Left ventricle myocardium inferior (tissue), 1 donor: ENCODE results near the gene MACF1. TPM values are rescaled to one million over a fixed set of nuclear protein-coding genes. Genes with fewer than 3 reads are reported as not detected.
"Not testable (repeated sequence)": the region's sequence is repeated elsewhere in the genome, so short reads cannot be mapped to it uniquely, and the experiment has no call there.

Source experiments
- DNase-seq: peaks from one replicate; pipeline ENCODE4 v3.0.0-alpha.2; 2020
- H3K27ac ChIP-seq: fragments of 200-600 bp; replicated peaks from 2 replicates; pipeline ENCODE4 v1.8.0; 2021
- H3K27me3 ChIP-seq: fragments of 200-600 bp; 2 replicates; pipeline ENCODE4 v1.8.0; 2021; ENCODE audit warnings: low read depth
- H3K36me3 ChIP-seq: fragments of 200-600 bp; 2 replicates; pipeline ENCODE4 v1.8.0; 2021
- H3K4me1 ChIP-seq: fragments of 200-600 bp; 2 replicates; pipeline ENCODE4 v1.8.0; 2021
- H3K4me3 ChIP-seq: fragments of 200-600 bp; 2 replicates; pipeline ENCODE4 v1.8.0; 2021; ENCODE audit warnings: mild to moderate bottlenecking, moderate library complexity
- H3K9me3 ChIP-seq: fragments of 200-600 bp; replicated peaks from 2 replicates; pipeline ENCODE4 v1.8.0; 2021
- CTCF ChIP-seq: fragments of 200-600 bp; IDR thresholded peaks from 2 replicates; pipeline ENCODE4 v1.8.0; 2021; ENCODE audit warnings: antibody characterized with exemption, mild to moderate bottlenecking, borderline replicate concordance
- intact Hi-C: fragments of 100-400 bp; cut with micrococcal nuclease; formaldehyde crosslinking; loops from one replicate; pipeline ENCODE4 v1.11.0; 2022
- total RNA-seq: library from RNA; stranded (reverse); fragmentation: NEBNext Ultra II Directional; extraction: Animal tissue kit (Norgen Biotek cat#: 25700); gene quantifications from one replicate; pipeline ENCODE4 v1.2.1, GENCODE V29; 2021
- donor health status: DM: no; HTN: yes; CAD: no; lungs with severe emphysema.

MACF1 gene
- total RNA-seq, 1 donor from 2014 or later = 181 TPM

- Histone ChIP-seq H3K36me3 (peaks cover 34% of the 10 kb centered on the region), H3K9me3 (no peaks in the 10 kb centered on the region), H3K27ac (no peak overlapping the region), H3K4me3 (no peak overlapping the region), H3K4me1 (peaks cover 21% of the 10 kb centered on the region), H3K27me3 (peaks cover 41% of the 10 kb centered on the region)
- no peak for DNase-seq
- TF ChIP-seq CTCF = no peak
- intact Hi-C loops = no loop called here
Measured at GRCh38 chr1:39489567-39490239, 285.2 kb downstream of the MACF1 start.

GRCh38 chr1:39490596-39491145, 286.2 kb downstream of the MACF1 start:
- no peak for DNase-seq
- no peaks in the 10 kb centered on the region for H3K9me3 ChIP-seq
- intact Hi-C loops = no loop called here
- H3K4me3 ChIP-seq = peak overlapping the region; percentile 65
- peaks cover 41% of the 10 kb centered on the region for H3K27me3 ChIP-seq
- H3K36me3 ChIP-seq = peaks cover 24% of the 10 kb centered on the region
- TF ChIP-seq CTCF = no peak
- H3K27ac ChIP-seq = no peak overlapping the region
- H3K4me1 ChIP-seq = peaks cover 12% of the 10 kb centered on the region

- Histone ChIP-seq H3K4me1 (peaks cover 12% of the 10 kb centered on the region), H3K27ac (no peak within 1 kb of the TSS), H3K36me3 (peaks cover 18% of the 10 kb centered on the region), H3K9me3 (no peaks in the 10 kb centered on the region), H3K27me3 (peaks cover 41% of the 10 kb centered on the region), H3K4me3 (peak within 1 kb of the TSS; percentile 65)
- intact Hi-C loops = no loop called here
- peak; percentile 51 for DNase-seq
- TF ChIP-seq CTCF = no peak
Measured at GRCh38 chr1:39491146-39491921, 286.8 kb downstream of the MACF1 start, which contains the start of gene BMP8A. Gene BMP8A (plus strand): TSS chr1:39491636. CDS start chr1:39491992, 356 bp downstream.

- Histone ChIP-seq H3K4me3 (peak overlapping the region; percentile 65), H3K4me1 (peaks cover 12% of the 10 kb centered on the region), H3K27me3 (peaks cover 41% of the 10 kb centered on the region)
- H3K27ac ChIP-seq, H3K36me3 ChIP-seq, intact Hi-C loops, H3K9me3 ChIP-seq, DNase-seq: not testable (repeated sequence)
Measured at GRCh38 chr1:39492118-39493042, 287.9 kb downstream of the MACF1 start.

GRCh38 chr1:39493043-39493810, 288.7 kb downstream of the MACF1 start:
- intact Hi-C loops, H3K9me3 ChIP-seq, H3K36me3 ChIP-seq, H3K27ac ChIP-seq, DNase-seq, H3K4me3 ChIP-seq: not testable (repeated sequence)
- H3K27me3 ChIP-seq = peaks cover 41% of the 10 kb centered on the region
- peaks cover 12% of the 10 kb centered on the region for H3K4me1 ChIP-seq
